DMS53 treated with DMSO at 0.1 percent for 48 hours (cell line): ENCODE results near the gene ADAMTS14.
"Not testable (repeated sequence)": the region's sequence is repeated elsewhere in the genome, so short reads cannot be mapped to it uniquely, and the experiment has no call there.

Experiments used
- DNase-seq: peaks from one replicate; lab custom pipeline; 2025; ENCODE audit not compliant: unreplicated experiment; lab: John Stamatoyannopoulos, UW

Gene ADAMTS14

DNA sequence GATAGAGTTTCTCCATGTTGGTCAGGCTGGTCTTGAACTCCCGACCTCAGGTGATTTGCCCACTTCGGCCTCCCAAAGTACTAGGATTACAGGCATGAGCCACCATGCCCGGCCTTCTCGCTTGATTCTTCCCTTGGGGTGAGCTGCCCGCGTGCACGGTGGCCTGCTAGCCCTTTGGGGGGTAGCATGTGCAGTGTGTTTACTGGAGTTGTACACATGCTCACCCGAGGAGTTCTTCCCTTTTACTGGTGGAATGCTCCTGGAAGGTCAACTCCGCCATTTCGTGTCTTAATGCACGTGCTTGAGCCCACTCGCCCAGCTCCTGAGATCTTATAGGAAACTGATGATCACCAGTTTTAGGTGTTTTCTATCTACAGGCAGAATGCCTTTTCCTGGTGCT, 17.0 kb upstream of the ADAMTS14 start:
- DNase-seq: no peak

DNA sequence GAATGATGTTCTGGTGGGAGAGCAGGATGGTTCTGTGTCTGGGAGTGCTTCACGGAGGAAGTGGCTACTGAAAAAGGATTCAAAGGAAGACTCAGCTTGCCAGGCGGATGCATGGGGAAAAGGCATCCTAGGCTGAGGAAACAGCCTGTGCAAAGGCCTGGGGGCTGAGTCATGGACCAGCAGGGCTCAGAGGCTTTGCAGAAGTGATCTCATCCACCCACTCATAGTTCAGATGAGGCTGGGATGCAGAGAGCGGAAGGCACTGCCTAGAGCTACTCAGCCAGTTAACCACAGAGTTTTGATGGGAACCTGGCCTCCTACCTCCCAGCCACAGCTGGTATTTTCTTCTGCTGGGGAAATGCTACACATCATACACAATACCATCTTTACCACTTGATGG, 15.8 kb upstream of the ADAMTS14 start:
- no peak for DNase-seq

DNA sequence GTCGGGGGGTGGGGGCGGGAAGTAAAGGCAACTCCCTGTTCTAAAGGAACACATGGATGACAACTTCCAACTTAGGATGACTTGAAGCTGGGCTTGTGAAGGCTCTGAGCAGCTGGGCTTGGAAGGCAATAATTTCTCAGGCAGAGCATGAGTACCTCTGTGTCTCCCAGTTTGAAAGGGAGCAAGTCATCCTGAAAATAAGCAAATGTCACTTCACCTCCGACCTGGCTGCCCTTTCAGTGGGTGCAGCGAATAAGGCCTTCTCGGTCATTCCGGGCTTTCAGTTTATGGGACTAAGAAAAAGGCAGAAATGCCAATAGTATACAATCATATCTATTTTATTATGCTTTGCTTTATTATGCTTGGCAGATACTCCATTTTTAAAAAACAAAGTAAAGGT, 15.3 kb upstream of the ADAMTS14 start:
- no peak for DNase-seq

- no peak for DNase-seq
Measured at GRCh38 chr10:70658582-70659136, 13.6 kb upstream of the ADAMTS14 start.

DNA sequence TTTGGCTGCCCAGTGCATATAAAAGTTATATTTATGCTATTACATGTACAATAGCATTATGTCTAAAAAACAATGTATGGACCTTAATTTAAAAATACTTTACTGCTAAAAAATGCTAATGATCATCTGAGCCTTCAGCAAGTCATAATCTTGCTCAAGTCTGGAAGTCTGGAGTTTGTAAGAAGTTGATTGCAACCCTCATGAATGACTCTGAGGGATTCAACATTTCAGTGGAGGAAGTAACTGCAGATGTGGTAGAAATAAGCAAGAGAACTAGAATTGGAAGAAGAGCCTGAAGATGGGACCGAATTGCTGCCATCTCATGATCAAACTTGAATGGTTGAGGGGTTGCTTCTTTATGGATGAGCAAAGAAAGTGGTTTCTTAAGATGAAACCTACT, 13.0 kb upstream of the ADAMTS14 start:
- no peak for DNase-seq

- no peak for DNase-seq
Measured at GRCh38 chr10:70660722-70661121, 11.6 kb upstream of the ADAMTS14 start.

DNA sequence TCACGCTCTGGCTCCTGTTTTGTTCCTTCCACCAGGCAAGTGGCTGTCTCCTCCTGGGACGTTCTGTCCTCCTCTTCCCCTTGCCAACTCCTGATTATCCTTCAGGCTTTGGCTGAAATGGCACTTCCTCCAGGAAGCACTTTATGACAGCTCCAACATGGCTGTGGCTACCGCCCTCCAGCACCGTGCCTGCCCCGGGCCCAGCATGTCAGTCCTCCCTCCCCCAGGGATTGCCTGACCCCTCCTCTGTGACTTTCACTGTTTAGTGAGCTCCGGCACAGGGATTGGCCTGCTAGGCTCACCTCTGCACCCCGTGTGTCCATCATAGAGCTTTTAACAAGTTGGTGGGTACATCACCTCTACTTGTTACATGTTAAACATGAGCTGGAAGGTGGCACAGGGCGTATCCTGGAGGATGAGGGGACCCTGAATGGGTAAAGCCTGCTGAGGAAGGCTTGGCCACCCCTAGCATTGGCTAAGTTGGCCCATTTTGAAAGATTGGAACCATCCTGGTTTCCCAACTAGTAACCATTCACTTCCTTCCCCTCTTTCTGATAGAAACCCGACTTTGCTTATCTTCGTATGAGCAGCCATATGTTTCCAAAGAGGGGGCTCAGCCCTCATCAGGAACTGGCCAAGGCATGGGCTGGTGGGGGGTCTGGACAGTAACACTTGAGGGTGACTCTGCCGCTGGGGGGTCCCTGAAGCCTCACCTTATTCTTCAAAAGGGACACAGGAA, 10.5 kb upstream of the ADAMTS14 start:
- DNase-seq: no peak

- no peak for DNase-seq
Measured at GRCh38 chr10:70662362-70663220, 9.7 kb upstream of the ADAMTS14 start.

DNA sequence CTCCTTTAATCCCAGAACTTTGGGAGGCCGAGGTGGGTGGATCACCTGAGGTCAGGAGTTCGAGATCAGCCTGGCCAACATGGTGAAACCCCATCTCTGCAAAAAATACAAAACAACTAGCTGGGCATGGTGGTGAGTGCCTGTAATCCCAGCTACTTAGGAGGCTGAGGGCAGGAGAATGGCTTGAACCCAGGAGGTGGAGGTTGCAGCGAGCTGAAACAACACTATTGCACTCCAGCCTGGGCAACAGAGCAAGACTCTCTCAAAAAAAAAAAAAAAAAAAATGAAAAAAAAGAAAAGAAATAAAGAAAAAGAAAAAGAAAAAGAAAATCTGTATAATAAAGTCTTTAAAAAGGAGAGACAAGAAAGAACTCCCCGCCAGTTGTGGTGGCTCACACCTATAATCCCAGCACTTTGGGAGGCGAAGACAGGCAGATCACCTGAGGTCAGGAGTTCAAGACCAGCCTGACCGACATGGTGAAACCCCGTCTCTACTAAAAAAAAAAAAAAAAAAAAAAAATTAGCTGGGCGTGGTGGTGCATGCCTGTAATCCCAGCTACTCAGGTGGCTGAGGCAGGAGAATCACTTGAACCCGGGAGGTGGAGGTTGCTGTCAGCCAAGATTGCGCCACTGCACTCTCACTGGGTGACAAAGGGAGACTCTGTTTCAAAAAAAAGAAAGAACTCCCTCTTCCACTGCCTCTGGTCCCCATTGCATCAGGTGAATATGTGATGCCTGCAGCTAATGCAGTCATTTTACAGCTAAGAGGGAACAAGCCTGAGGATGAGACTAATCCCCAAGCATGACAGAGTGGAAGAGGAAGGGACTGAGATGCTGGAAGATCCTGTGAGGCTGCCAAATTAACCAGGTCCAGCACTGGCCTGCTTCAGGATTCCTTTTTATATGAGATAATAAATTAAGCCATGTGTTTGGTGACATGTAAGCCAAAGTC, 8.6 kb upstream of the ADAMTS14 start:
- DNase-seq: not testable (repeated sequence)

DNA sequence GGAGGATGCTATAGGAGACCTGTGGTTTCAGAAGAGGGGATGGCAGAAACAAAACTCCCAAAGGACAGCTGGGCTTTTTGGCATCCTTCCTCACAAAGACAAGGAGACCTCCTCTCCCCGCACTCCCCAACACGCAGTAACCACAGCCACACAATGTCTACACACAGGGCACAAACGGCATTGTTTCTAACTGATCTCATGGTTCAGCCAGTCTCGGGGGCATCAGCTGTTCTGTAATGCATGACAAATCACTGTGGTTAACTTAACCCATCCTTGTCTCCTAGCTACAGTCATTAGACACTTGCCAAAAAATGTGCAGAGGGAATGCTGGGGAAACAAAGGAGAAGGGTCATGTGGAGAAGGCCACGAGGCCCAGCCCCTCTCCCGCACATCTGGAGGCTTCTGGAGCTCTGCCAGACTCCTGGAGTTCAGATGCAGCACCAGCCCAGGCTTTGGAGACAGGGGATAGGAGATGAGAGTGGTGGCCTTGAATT, 7.6 kb upstream of the ADAMTS14 start:
- DNase-seq: no peak

- no peak for DNase-seq
Measured at GRCh38 chr10:70666960-70667798, 5.1 kb upstream of the ADAMTS14 start.

DNA sequence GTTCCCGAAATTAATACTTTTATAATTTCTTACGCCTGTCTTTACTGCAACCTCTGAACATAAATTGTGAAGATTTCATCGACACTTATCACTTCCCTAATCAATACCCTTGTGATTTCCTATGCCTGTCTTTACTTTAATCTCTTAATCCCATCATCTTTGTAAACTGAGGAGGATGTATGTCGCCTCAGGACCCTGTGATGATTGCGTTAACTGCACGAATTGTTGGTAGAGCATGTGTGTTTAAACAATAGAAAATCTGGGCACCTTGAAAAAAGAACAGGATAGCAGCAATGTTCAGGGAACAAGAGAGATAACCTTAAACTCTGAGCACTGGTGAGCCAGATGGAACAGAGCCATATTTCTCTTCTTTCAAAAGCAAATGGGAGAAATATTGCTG, 4.5 kb upstream of the ADAMTS14 start:
- DNase-seq: not testable (repeated sequence)

DNA sequence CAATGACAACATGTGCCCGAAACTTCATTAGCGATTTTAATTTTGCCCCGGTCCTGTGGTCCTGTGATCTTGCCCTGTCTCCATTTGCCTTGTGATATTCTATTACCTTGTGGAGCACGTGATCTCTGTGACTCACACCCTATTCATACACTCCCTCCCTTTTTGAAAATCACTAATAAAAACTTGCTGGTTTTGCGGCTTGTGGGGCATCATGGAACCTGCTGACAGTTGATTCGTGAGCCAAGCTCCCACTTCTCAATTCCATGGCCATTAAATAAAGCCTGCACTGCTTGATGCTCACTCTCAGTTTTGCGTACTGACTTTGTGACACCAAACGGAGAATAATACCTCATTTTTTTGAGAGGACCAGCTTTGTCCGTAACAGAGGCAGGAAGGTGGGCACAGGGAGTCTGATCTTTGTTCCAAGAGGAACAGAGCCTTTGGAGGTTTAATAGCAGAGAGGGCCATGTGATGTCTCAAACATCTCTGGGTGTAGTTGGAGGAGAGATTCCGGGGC, 3.8 kb upstream of the ADAMTS14 start:
- no peak for DNase-seq

DNA sequence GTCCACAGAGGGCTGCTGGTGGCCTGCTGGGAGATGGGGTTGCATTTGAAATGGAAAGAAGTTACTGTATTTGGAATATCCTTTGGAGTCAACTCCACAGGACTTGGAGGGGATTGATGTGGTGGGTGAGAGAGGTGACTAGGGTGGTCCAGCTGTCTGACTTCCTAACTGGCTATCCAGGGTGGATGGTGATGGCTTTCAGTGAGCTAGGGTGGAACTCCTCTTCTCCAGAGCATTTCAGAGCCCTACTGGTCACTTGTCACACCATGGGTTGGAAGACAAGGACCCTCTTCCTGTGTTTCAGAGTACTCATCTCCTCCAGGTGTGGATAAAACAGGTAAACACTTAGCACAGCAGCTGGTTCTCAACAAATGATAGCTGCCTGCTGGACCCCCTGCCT, 3.3 kb upstream of the ADAMTS14 start:
- DNase-seq: peak; percentile 51

GRCh38 chr10:70669732-70670317, 2.5 kb upstream of the ADAMTS14 start:
- no peak for DNase-seq

DNA sequence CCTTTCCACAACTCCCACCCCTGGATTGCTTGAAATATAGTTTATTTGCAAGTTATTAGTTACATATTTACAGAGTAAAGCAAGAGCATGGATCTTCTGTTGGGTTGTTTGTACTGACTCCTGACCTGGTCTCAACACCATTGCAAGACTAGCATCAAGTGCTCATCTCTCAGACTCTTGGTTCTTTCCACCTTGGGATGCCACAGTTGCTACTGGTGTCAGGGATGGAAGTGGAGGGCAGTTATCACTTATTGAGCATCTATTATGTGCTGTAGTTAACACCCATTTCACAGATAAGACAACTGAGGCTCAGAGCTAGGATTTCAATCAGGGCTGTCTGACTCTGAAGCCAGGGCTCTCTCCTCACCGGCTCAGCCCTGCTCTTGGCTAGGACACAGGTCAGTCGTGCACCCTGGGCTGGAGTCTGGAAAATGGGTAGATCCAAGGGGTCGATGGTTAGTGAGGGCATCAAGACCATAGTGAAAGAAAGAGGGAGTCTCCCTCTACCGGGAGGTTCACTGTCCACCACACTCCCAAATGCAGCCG, 614 bp upstream of the ADAMTS14 start:
- no peak for DNase-seq

DNA sequence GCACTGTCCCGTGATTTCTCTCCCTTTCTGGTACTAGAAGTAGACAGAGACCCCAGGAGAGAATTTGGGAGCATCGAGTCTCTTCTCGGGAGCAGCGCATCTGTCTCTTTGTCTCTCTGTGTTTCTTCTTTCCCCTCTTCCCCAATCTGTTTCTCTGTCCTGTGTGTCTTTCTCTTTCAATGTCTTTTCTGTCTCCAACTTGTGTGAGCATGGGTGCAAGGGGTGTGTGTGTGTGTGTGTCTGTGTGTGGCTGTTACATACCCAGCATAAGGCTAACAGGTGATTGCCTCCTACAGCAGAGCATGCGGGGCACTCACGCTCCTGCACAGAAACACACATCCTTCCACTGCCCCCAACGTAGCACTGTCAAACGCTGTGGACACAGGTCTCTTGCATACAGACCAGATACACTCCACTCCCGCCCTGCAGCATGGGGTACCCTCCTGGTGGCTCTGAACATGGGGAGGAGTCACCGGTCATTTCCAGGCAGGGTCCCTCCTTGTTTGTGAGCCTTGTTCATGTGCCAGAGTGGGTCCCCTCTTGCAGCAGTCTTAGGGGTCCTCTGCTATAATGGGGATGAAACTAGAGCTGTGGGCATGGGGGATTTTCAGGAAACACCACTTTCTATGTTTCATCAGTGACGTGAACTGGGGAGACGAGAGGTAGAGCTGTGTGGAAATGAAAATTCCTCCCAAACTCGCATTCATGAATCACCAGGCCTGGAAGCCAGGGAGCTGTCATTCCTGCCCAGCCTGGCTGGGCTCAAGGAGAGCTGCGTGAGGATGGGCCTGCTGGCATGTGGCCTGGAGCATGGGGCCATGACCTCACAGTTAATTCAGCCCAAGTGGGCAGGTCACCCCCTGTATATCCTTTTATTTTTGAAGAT, 980 bp downstream of the ADAMTS14 start:
- no peak for DNase-seq
